K562 (cell line): ENCODE results near the gene DCAKD. TPM values are rescaled to one million over a fixed set of nuclear protein-coding genes. Genes with fewer than 3 reads are reported as not detected.

Experiments
- ATAC-seq: fragments of 200-7000 bp; cut with Tn5 transposase; 3 replicates; pipeline ENCODE4 v1.9.1; 2020; ENCODE audit warnings: moderate library complexity
- BruUV-seq: library from RNA; stranded (reverse); fragments of 400-500 nt; replicated peaks from 2 replicates; lab custom pipeline; 2021; lab: Mats Ljungman, UMichigan
- CTCF ChIA-PET: fragments of 300-600 bp; formaldehyde crosslinking; extraction: SDS; loops from one replicate; lab custom pipeline; 2021; ENCODE audit warnings: low intra/inter-chr PET ratio; lab: Yijun Ruan, JAX
- POLR2A ChIA-PET: fragments of 300-600, 350-650 bp; sonication (Branson Sonifier 250); formaldehyde crosslinking; extraction: SDS; loops from one replicate; lab custom pipeline; 2021; ENCODE audit warnings: antibody characterized with exemption, inconsistent platforms; lab: Yijun Ruan, JAX
- DNase-seq, 4 experiments: peaks; one replicate each; pipeline versions ENCODE4 v3.0.0 to v3.0.0-alpha.2; 2011 to 2018; ENCODE audit warnings: low spot score in 3 of 4, mixed read lengths in 3 of 4; ENCODE audit errors: extremely low read depth in 1 of 4
- FAIRE-seq: peaks from 2 replicates; lab custom pipeline; 2011; peaks lifted over from hg19 to GRCh38; lab: Jason Lieb, UNC
- H2AFZ ChIP-seq: 2 replicates; pipeline ENCODE4 v1.6.0; 2011; ENCODE audit warnings: low read depth, low read length, control low read depth, inconsistent platforms
- H3K27ac ChIP-seq: fragments of 200-600 bp; 3 replicates; pipeline ENCODE4 v1.8.0; 2011; ENCODE audit warnings: low read depth, mild to moderate bottlenecking, control low read depth, inconsistent platforms, low read length, moderate library complexity, mixed read lengths; ENCODE audit errors: extremely low read depth
- H3K27me3 ChIP-seq, 2 experiments: fragments of 300-600 bp in 1 of 2; 2 replicates in 1 of 2; 3 replicates in 1 of 2; pipeline versions ENCODE4 v1.6.0 to v1.8.0; 2011; ENCODE audit warnings: inconsistent platforms in 2 of 2, low read length in 2 of 2, mild to moderate bottlenecking in 1 of 2, mixed read lengths in 1 of 2, moderate library complexity in 1 of 2; ENCODE audit not compliant: control insufficient read depth in 2 of 2, insufficient read depth in 2 of 2
- H3K36me3 ChIP-seq: fragments of 300-600 bp; 3 replicates; pipeline ENCODE4 v1.8.0; 2011; ENCODE audit warnings: mild to moderate bottlenecking, low read length, inconsistent platforms; ENCODE audit not compliant: control insufficient read depth, insufficient read depth
- H3K4me1 ChIP-seq, 2 experiments: fragments of 200-600 bp in 1 of 2; replicated peaks in 1 of 2; 2 replicates in 1 of 2; 3 replicates in 1 of 2; pipeline versions ENCODE4 v1.5.1 to v1.8.0; 2011; ENCODE audit warnings: inconsistent platforms in 2 of 2, low read length in 2 of 2, mild to moderate bottlenecking in 1 of 2, mixed read lengths in 1 of 2, moderate library complexity in 1 of 2; ENCODE audit not compliant: control insufficient read depth in 2 of 2, insufficient read depth in 2 of 2
- H3K4me2 ChIP-seq: 2 replicates; pipeline ENCODE4 v1.6.1; 2011; ENCODE audit warnings: low read length, control low read depth, inconsistent platforms, mixed read lengths; ENCODE audit not compliant: insufficient read depth
- H3K4me3 ChIP-seq: fragments of 200-600 bp; sonication (generic), shearing (Covaris generic); 2 replicates; pipeline ENCODE4 v1.5.1; 2016; ENCODE audit warnings: control low read depth, inconsistent platforms
- H3K79me2 ChIP-seq: fragments of 200-600 bp; 3 replicates; pipeline ENCODE4 v1.8.0; 2011; ENCODE audit warnings: low read length, inconsistent platforms; ENCODE audit not compliant: control insufficient read depth, insufficient read depth
- H3K9ac ChIP-seq, 2 experiments: 2 replicates each; pipeline versions ENCODE4 v1.6.0 to v1.6.1; 2011; ENCODE audit warnings: low read depth in 2 of 2, low read length in 2 of 2, control low read depth in 1 of 2, inconsistent platforms in 1 of 2, mild to moderate bottlenecking in 1 of 2, mixed read lengths in 1 of 2; ENCODE audit not compliant: insufficient read depth in 1 of 2
- H3K9me1 ChIP-seq: one replicate; pipeline ENCODE4 v1.6.0; 2011; ENCODE audit warnings: inconsistent platforms, mild to moderate bottlenecking, low read length, moderate library complexity; ENCODE audit not compliant: control insufficient read depth, insufficient read depth
- H3K9me3 ChIP-seq: replicated peaks from 2 replicates; pipeline ENCODE4 v1.5.1; 2011; ENCODE audit warnings: low read depth, low read length, inconsistent platforms; ENCODE audit not compliant: control insufficient read depth, insufficient read depth
- H4K20me1 ChIP-seq: replicated peaks from 2 replicates; pipeline ENCODE4 v1.6.1; 2011; ENCODE audit warnings: low read length, inconsistent platforms, mixed read lengths; ENCODE audit not compliant: control insufficient read depth, insufficient read depth
- ADNP ChIP-seq: fragments of 200-800 bp; sonication (Bioruptor generic); IDR thresholded peaks from 2 replicates; pipeline ENCODE4 v1.6.1; 2016; ENCODE audit warnings: missing genetic modification characterization, missing compliant biosample characterization
- CC2D1A ChIP-seq: fragments of 450-650 bp; IDR thresholded peaks from 2 replicates; pipeline ENCODE4 v1.6.1; 2017; ENCODE audit warnings: mild to moderate bottlenecking
- CGGBP1 ChIP-seq: fragments of 250-450 bp; sonication (Bioruptor Pico); IDR thresholded peaks from 2 replicates; pipeline ENCODE4 v1.9.0; 2021; ENCODE audit warnings: mild to moderate bottlenecking
- E2F3 ChIP-seq: fragments of 250-450 bp; sonication (Bioruptor Pico); IDR thresholded peaks from 2 replicates; pipeline ENCODE4 v1.4.0; 2020; ENCODE audit warnings: mild to moderate bottlenecking
- HOMEZ ChIP-seq: fragments of 250-450 bp; sonication (Bioruptor Pico); IDR thresholded peaks from 2 replicates; pipeline ENCODE4 v1.4.0; 2020; ENCODE audit warnings: mild to moderate bottlenecking, moderate library complexity
- LEF1 ChIP-seq: fragments of 450-650 bp; IDR thresholded peaks from 2 replicates; pipeline ENCODE4 v1.6.1; 2016; ENCODE audit warnings: mild to moderate bottlenecking
- SAFB2 ChIP-seq: fragments of 200-400 bp; formaldehyde crosslinking; IDR thresholded peaks from 2 replicates; pipeline ENCODE4 v1.6.1; 2018; ENCODE audit warnings: borderline replicate concordance, low read length, low read depth, moderate library complexity; ENCODE audit not compliant: severe bottlenecking
- SOX6 ChIP-seq: fragments of 450-650 bp; IDR thresholded peaks from 2 replicates; pipeline ENCODE4 v1.6.1; 2014; ENCODE audit warnings: mild to moderate bottlenecking
- ZNF224 ChIP-seq: sonication (generic); formaldehyde crosslinking; IDR thresholded peaks from 2 replicates; pipeline ENCODE4 v1.8.0; 2022; ENCODE audit warnings: mild to moderate bottlenecking, missing genetic modification reagents
- ZNF318 ChIP-seq, 2 experiments: fragments of 450-650 bp; IDR thresholded peaks; 2 replicates each; pipeline ENCODE4 v1.6.1; 2016; ENCODE audit warnings: mild to moderate bottlenecking in 2 of 2, borderline replicate concordance in 1 of 2, low read depth in 1 of 2, moderate library complexity in 1 of 2
- ZNF639 ChIP-seq, 2 experiments: fragments of 200-800 bp in 1 of 2; sonication (Bioruptor generic) in 1 of 2; sonication (generic) in 1 of 2; formaldehyde crosslinking in 1 of 2; IDR thresholded peaks in 1 of 2; conservative IDR thresholded peaks in 1 of 2; 2 replicates each; pipeline versions ENCODE4 v1.5.0 to v1.6.1; 2016 to 2020; ENCODE audit warnings: missing compliant biosample characterization in 1 of 2, missing genetic modification characterization in 1 of 2, missing genetic modification reagents in 1 of 2
- WGBS: fragments of 100-300 bp; shearing (Covaris generic); methylation state at CpG from one replicate; pipeline ENCODE4 v1.1.6; 2016; ENCODE audit warnings: low coverage, mixed read lengths; ENCODE audit not compliant: insufficient coverage; ENCODE audit errors: missing lambda C conversion rate; 5-methylcytosine and 5-hydroxymethylcytosine counted together
- in situ Hi-C: fragments of 300-500 bp; cut with MboI; formaldehyde crosslinking; loops from 4 replicates; pipeline ENCODE4 v1.15.0; 2018; ENCODE audit warnings: inconsistent platforms, mixed read lengths
- intact Hi-C: fragments of 100-400 bp; cut with micrococcal nuclease; formaldehyde crosslinking; loops from 2 replicates; pipeline ENCODE4 v1.14.2; 2022
- polyA plus RNA-seq, 8 experiments: library from polyadenylated mRNA; depleted of rRNA in 4 of 8; stranded (reverse) in 5 of 8; unstranded in 3 of 8; fragments of >200 nt; fragmentation: Nextera tagmentation in 2 of 8; fragmentation: Illumina TruSeq in 1 of 8; extraction: Ambion mirVana in 2 of 8; extraction: Trizol in 1 of 8; gene quantifications; 2 replicates each; pipeline versions ENCODE4 v1.2.1 to v1.2.3, GENCODE V29; 2011 to 2014; ENCODE audit warnings: inconsistent platforms in 1 of 8, missing spikeins in 1 of 8
- total RNA-seq, 7 experiments: library from RNA; depleted of rRNA in 6 of 7; stranded (reverse); fragments of >200 nt in 6 of 7; fragmentation: Illumina TruSeq in 2 of 7; extraction: Trizol in 2 of 7; gene quantifications; 2 replicates each; pipeline versions ENCODE4 v1.2.1 to v1.2.3, GENCODE V29; 2011 to 2021; ENCODE audit warnings: low replicate concordance in 1 of 7

Gene DCAKD
- total and polyA plus RNA-seq, 9 of the 15 experiments (the other 6 are each of a cell fraction or from before 2014, with no cell fraction given): 7.9 to 35.5 (median 21.4) TPM

- intact Hi-C loops (no loop called here), in situ Hi-C loops (no loop called here)
- no peak for ATAC-seq
- no peak for TF ChIP-seq ZNF224 (CRISPR knock-in tag)
- no peak for TF ChIP-seq ADNP (tag)
- no peak for TF ChIP-seq SAFB2
- no peak for TF ChIP-seq CC2D1A
- TF ChIP-seq HOMEZ: no peak
- TF ChIP-seq E2F3 (CRISPR knock-in tag): no peak
- no peak for TF ChIP-seq SOX6
- TF ChIP-seq CGGBP1 (CRISPR knock-in tag): no peak
- no peak for TF ChIP-seq LEF1
- TF ChIP-seq ZNF318 (IDR thresholded peaks at IDR 0.05; ENCODE audit: borderline replicate concordance in 1 of 2, low read depth in 1 of 2): no peak
- TF ChIP-seq ZNF639 (CRISPR knock-in tag; conservative IDR thresholded peaks at IDR 0.05 in 1 of 2, IDR thresholded peaks at IDR 0.05 in 1 of 2): no peak
Measured at GRCh38 chr17:45090711-45091110, 39.3 kb upstream of the DCAKD start.

More at GRCh38 chr17:45090711-45091110, 39.3 kb upstream of the DCAKD start:
- Histone ChIP-seq H3K9me1 (no peaks in the 10 kb centered on the region), H3K36me3 (peaks cover 91% of the 10 kb centered on the region), H3K4me2 (no peak overlapping the region), H2AFZ (no peak overlapping the region), H3K4me1 (no peaks in the 10 kb centered on the region), H3K27ac (no peak overlapping the region), H3K79me2 (no peaks in the 10 kb centered on the region), H3K9me3 (no peaks in the 10 kb centered on the region), H3K9ac (no peak overlapping the region), H3K27me3 (no peaks in the 10 kb centered on the region), H4K20me1 (peaks cover 3% of the 10 kb centered on the region; the same call in 1 of the 2 replicates), H3K4me3 (no peak overlapping the region)
- BruUV-seq: no TSS peak
- WGBS: 92% methylated on average over 3 of the region's 3 CpGs
- DNase-seq (no peak), FAIRE-seq (no peak)
- POLR2A ChIA-PET: interaction anchor here (0.8 kb wide), 1 partner anchor 158 kb away, joined by 3 read pairs; no protein-coding TSS in a partner anchor
- CTCF ChIA-PET: no interaction called here
